Trophoblast cell (in vitro differentiated cells and primary cell): ENCODE results near the gene LRFN2.

Experiments used
- DNase-seq, 2 donors: peaks; one replicate each; pipeline ENCODE4 v3.0.0-alpha.2; 2016
- H2AFZ ChIP-seq: 2 replicates; pipeline ENCODE4 v1.6.1; 2013; ENCODE audit warnings: low read length, moderate library complexity, mild to moderate bottlenecking; ENCODE audit not compliant: insufficient read depth, poor library complexity
- H2AK5ac ChIP-seq: 2 replicates; pipeline ENCODE4 v1.6.1; 2013; ENCODE audit warnings: mild to moderate bottlenecking, low read length
- H2BK120ac ChIP-seq: 2 replicates; pipeline ENCODE4 v1.6.1; 2013; ENCODE audit warnings: low read length, mild to moderate bottlenecking, moderate library complexity; ENCODE audit not compliant: insufficient read depth, poor library complexity
- H2BK12ac ChIP-seq: 2 replicates; pipeline ENCODE4 v1.6.1; 2013; ENCODE audit warnings: mild to moderate bottlenecking, low read length, moderate library complexity
- H2BK5ac ChIP-seq: 2 replicates; pipeline ENCODE4 v1.6.1; 2013; ENCODE audit warnings: low read length, low read depth, moderate library complexity, mild to moderate bottlenecking; ENCODE audit not compliant: poor library complexity
- H3K14ac ChIP-seq: 2 replicates; pipeline ENCODE4 v1.6.1; 2013; ENCODE audit warnings: mild to moderate bottlenecking, low read length
- H3K18ac ChIP-seq: 2 replicates; pipeline ENCODE4 v1.6.1; 2013; ENCODE audit warnings: mild to moderate bottlenecking, low read length
- H3K23ac ChIP-seq: 2 replicates; pipeline ENCODE4 v1.6.1; 2013; ENCODE audit warnings: low read length
- H3K27ac ChIP-seq: 2 replicates; pipeline ENCODE4 v1.5.1; 2013; ENCODE audit warnings: low read depth, mild to moderate bottlenecking, inconsistent platforms, low read length, moderate library complexity
- H3K27me3 ChIP-seq: 2 replicates; pipeline ENCODE4 v1.6.1; 2013; ENCODE audit warnings: inconsistent platforms, mild to moderate bottlenecking, low read length, moderate library complexity; ENCODE audit not compliant: insufficient read depth
- H3K36me3 ChIP-seq, 2 experiments: 1 replicate in 1 of 2; 2 replicates in 1 of 2; pipeline ENCODE4 v1.6.1; 2013; ENCODE audit warnings: low read length in 2 of 2, mild to moderate bottlenecking in 2 of 2, moderate library complexity in 1 of 2; ENCODE audit not compliant: insufficient read depth in 2 of 2, control insufficient read depth in 1 of 2
- H3K4ac ChIP-seq: 2 replicates; pipeline ENCODE4 v1.6.1; 2013; ENCODE audit warnings: low read depth, mild to moderate bottlenecking, low read length, moderate library complexity
- H3K4me1 ChIP-seq, 2 experiments: 1 replicate in 1 of 2; 2 replicates in 1 of 2; pipeline ENCODE4 v1.6.1; 2013; ENCODE audit warnings: low read length in 2 of 2, mild to moderate bottlenecking in 2 of 2, moderate library complexity in 1 of 2; ENCODE audit not compliant: insufficient read depth in 2 of 2, control insufficient read depth in 1 of 2
- H3K4me2 ChIP-seq: 2 replicates; pipeline ENCODE4 v1.6.1; 2013; ENCODE audit warnings: inconsistent platforms, mild to moderate bottlenecking, low read length, moderate library complexity
- H3K4me3 ChIP-seq: 2 replicates; pipeline ENCODE4 v1.5.1; 2013; ENCODE audit warnings: mild to moderate bottlenecking, low read depth, low read length, inconsistent platforms
- H3K79me1 ChIP-seq: one replicate; pipeline ENCODE4 v1.6.1; 2013; ENCODE audit warnings: low read length
- H3K79me2 ChIP-seq: 2 replicates; pipeline ENCODE4 v1.6.1; 2013; ENCODE audit warnings: low read length, mild to moderate bottlenecking; ENCODE audit not compliant: control insufficient read depth, insufficient read depth, poor library complexity
- H3K9ac ChIP-seq: 2 replicates; pipeline ENCODE4 v1.6.1; 2013; ENCODE audit warnings: mild to moderate bottlenecking, low read length
- H3K9me3 ChIP-seq: 2 replicates; pipeline ENCODE4 v1.6.1; 2013; ENCODE audit warnings: low read depth, mild to moderate bottlenecking, control low read depth, inconsistent platforms, low read length; ENCODE audit not compliant: insufficient read depth
- H4K12ac ChIP-seq: 2 replicates; pipeline ENCODE4 v1.6.1; 2013; ENCODE audit warnings: low read depth, mild to moderate bottlenecking, low read length, moderate library complexity
- H4K8ac ChIP-seq: 2 replicates; pipeline ENCODE4 v1.6.1; 2013; ENCODE audit warnings: low read depth, mild to moderate bottlenecking, low read length, moderate library complexity
- H4K91ac ChIP-seq: one replicate; pipeline ENCODE4 v1.6.1; 2013; ENCODE audit warnings: low read depth, mild to moderate bottlenecking, low read length, moderate library complexity
- WGBS: extraction: QIAGEN DNeasy Blood & Tissue Kit; methylation state at CpG from one replicate; pipeline ENCODE4 v1.1.7; 2013; ENCODE audit warnings: missing lambda C conversion rate; ENCODE audit not compliant: insufficient read length, insufficient coverage; ENCODE audit errors: extremely low coverage; 5-methylcytosine and 5-hydroxymethylcytosine counted together

Gene LRFN2

DNA sequence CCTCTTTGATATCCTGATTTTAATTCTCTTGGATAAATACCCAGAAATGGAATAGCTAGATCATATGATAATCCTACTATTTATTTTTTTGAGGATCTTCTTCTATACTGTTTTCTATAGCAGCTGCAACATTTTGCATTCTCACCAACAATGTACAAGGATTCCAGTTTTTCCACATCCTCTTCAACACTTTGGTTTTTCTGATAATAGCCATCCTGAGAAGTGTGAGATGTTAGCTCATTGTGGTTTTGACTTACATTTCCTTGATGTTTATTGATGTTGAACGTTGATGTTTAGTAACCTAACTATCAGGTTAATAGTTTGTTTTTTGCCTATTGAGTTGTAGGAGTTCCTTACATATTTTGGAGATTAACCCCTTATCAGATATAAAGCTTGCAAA is 217.3 kb downstream of the LRFN2 start:
- Histone ChIP-seq H3K14ac (no peak overlapping the region), H2BK12ac (no peak overlapping the region), H2BK5ac (no peak overlapping the region), H3K79me1 (no peaks in the 10 kb centered on the region), H4K91ac (no peak overlapping the region), H2AK5ac (no peak overlapping the region), H3K4me3 (no peak overlapping the region), H3K18ac (no peak overlapping the region), H3K4me2 (no peak overlapping the region), H3K9me3 (no peaks in the 10 kb centered on the region), H4K12ac (no peak overlapping the region), H3K79me2 (no peaks in the 10 kb centered on the region), H3K27me3 (no peaks in the 10 kb centered on the region), H4K8ac (no peak overlapping the region), H3K27ac (no peak overlapping the region), H2AFZ (no peak overlapping the region), H3K4ac (no peak overlapping the region), H2BK120ac (no peak overlapping the region), H3K23ac (no peak overlapping the region), H3K36me3 (no peaks in the 10 kb centered on the region), H3K9ac (no peak overlapping the region), H3K4me1 (no peaks in the 10 kb centered on the region)
- no CpG with 5 or more reads among the region's 1 CpG for WGBS
- DNase-seq: no peak

DNA sequence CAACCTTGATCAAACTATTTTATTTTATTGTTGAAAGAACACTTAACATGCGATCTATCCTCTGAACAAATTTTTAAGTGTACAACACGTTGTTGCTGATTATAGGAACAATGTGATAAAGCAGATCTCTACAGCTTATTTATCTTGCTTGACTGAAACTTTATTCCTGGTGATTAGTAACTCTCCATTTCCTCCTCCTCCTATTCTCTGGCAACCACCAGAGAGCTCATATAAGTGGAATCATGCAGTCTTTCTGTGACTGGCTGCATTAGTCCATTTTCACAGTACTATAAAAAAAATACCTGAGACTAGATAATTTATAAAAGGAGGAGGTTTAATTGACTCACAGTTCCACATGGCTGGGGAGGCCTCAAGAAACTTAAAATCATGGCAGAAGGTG is 218.1 kb downstream of the LRFN2 start:
- H2AK5ac ChIP-seq: no peak overlapping the region
- no peak overlapping the region for H3K4me2 ChIP-seq
- no peak overlapping the region for H3K23ac ChIP-seq
- H3K9ac ChIP-seq: no peak overlapping the region
- no peak overlapping the region for H3K4ac ChIP-seq
- no peak overlapping the region for H2BK5ac ChIP-seq
- H3K27me3 ChIP-seq: no peaks in the 10 kb centered on the region
- no peak overlapping the region for H3K14ac ChIP-seq
- H4K8ac ChIP-seq: no peak overlapping the region
- H3K27ac ChIP-seq: no peak overlapping the region
- H2BK120ac ChIP-seq: no peak overlapping the region
- WGBS: no CpG with 5 or more reads among the region's 2 CpGs
- H3K36me3 ChIP-seq: no peaks in the 10 kb centered on the region
- no peaks in the 10 kb centered on the region for H3K4me1 ChIP-seq
- no peaks in the 10 kb centered on the region for H3K9me3 ChIP-seq
- H4K91ac ChIP-seq: no peak overlapping the region
- H3K79me1 ChIP-seq: no peaks in the 10 kb centered on the region
- H3K4me3 ChIP-seq: no peak overlapping the region
- no peak overlapping the region for H2BK12ac ChIP-seq
- no peak overlapping the region for H4K12ac ChIP-seq
- H2AFZ ChIP-seq: no peak overlapping the region
- no peaks in the 10 kb centered on the region for H3K79me2 ChIP-seq
- H3K18ac ChIP-seq: no peak overlapping the region
- DNase-seq: no peak

- H3K4me1 ChIP-seq: no peaks in the 10 kb centered on the region
- no peak overlapping the region for H3K4ac ChIP-seq
- H2BK5ac ChIP-seq: no peak overlapping the region
- no peak overlapping the region for H2AFZ ChIP-seq
- no peak for DNase-seq
- no peak overlapping the region for H4K12ac ChIP-seq
- no peak overlapping the region for H2BK12ac ChIP-seq
- H3K4me3 ChIP-seq: no peak overlapping the region
- H4K8ac ChIP-seq: no peak overlapping the region
- H3K27ac ChIP-seq: no peak overlapping the region
- H3K27me3 ChIP-seq: no peaks in the 10 kb centered on the region
- no peaks in the 10 kb centered on the region for H3K36me3 ChIP-seq
- H3K9me3 ChIP-seq: no peaks in the 10 kb centered on the region
- no peak overlapping the region for H3K14ac ChIP-seq
- H3K4me2 ChIP-seq: no peak overlapping the region
- H3K79me2 ChIP-seq: no peaks in the 10 kb centered on the region
- H3K23ac ChIP-seq: no peak overlapping the region
- no peak overlapping the region for H3K9ac ChIP-seq
- no peak overlapping the region for H3K18ac ChIP-seq
- H2AK5ac ChIP-seq: no peak overlapping the region
- H2BK120ac ChIP-seq: no peak overlapping the region
- no CpG with 5 or more reads among the region's 4 CpGs for WGBS
- no peaks in the 10 kb centered on the region for H3K79me1 ChIP-seq
- H4K91ac ChIP-seq: no peak overlapping the region
These were observed 224.3 kb downstream of the LRFN2 start for GRCh38 chr6:40362859-40363258.

GRCh38 chr6:40359808-40360207 is 227.4 kb downstream of the LRFN2 start:
- Histone ChIP-seq H3K27me3 (no peaks in the 10 kb centered on the region), H3K14ac (no peak overlapping the region), H2BK12ac (no peak overlapping the region), H2BK120ac (no peak overlapping the region), H3K36me3 (no peaks in the 10 kb centered on the region), H3K4me1 (no peaks in the 10 kb centered on the region), H3K9ac (no peak overlapping the region), H2AFZ (no peak overlapping the region), H4K12ac (no peak overlapping the region), H3K27ac (no peak overlapping the region), H3K79me1 (no peaks in the 10 kb centered on the region), H3K4me2 (no peak overlapping the region), H4K91ac (no peak overlapping the region), H3K9me3 (no peaks in the 10 kb centered on the region), H4K8ac (no peak overlapping the region), H2BK5ac (no peak overlapping the region), H2AK5ac (no peak overlapping the region), H3K23ac (no peak overlapping the region), H3K4ac (no peak overlapping the region), H3K4me3 (no peak overlapping the region), H3K18ac (no peak overlapping the region), H3K79me2 (no peaks in the 10 kb centered on the region)
- DNase-seq: peak; percentile 25 to 63
- WGBS: no CpG with 5 or more reads among the region's 2 CpGs
